ENCODE data around the gene CHST12.
"Not testable (repeated sequence)": the region's sequence is repeated elsewhere in the genome, so short reads cannot be mapped to it uniquely, and the experiment has no call there.

The CHST12 gene

DNA sequence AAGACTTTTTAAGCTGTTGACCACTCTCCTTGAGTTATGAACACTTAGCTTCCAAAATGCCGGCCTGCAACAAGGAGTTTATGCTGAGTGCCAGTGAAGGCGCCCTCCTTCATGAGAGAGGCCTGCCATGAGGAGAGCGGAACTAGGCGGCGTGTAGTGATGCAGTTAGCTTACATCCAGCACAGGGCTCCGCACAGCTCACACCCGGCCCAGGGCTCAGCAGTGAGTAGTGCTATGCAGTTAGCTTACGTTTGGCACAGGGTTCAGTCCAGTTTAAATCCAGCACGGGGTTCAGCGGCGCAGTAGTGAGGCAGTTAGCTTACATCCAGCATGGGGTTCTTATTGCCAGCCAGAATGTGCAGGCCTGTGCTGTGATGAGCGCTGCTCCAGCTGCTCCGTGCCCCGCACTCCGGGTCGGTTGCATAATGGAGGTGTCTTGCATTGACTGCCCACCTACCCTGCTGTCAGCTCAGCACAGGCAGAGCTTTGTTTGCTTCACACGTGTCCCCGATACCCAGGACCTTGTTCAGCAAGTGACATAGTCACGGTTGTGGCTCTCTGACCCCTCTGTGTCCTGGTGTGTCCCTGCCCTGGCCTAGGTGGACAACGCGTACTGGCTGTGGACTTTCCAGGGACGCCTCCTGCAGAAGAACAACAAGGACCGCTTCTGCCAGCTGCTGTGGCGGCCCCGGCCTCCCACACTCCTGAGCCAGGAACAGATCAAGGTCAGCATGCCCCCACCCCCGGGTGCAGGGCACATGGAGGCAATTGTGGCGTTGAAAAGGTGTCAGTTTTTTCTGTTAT lies 26.9 kb upstream of the CHST12 start:
- no peak overlapping the region for H3K27ac ChIP-seq (ENCODE audit: low read depth, low read length)
- H3K9me3 ChIP-seq (ENCODE audit: control insufficient read depth in 1 of 2, low read length in 2 of 2): no peaks in the 10 kb centered on the region
- no peaks in the 10 kb centered on the region for H3K27me3 ChIP-seq (ENCODE audit: control insufficient read depth in 1 of 2, insufficient read depth in 2 of 2, low read length in 2 of 2)
- peaks cover 74 to 98% of the 10 kb centered on the region in 2 donors for H3K36me3 ChIP-seq (ENCODE audit: control insufficient read depth in 1 of 2, insufficient read depth in 2 of 2, low read length in 2 of 2)
- H3K9ac ChIP-seq (ENCODE audit: low read depth in 1 of 2, low read length in 2 of 2): no peak overlapping the region
- H3K4me3 ChIP-seq (ENCODE audit: low read depth in 1 of 2, low read length in 2 of 2): no peak overlapping the region
- no peaks in the 10 kb centered on the region for H3K4me1 ChIP-seq (ENCODE audit: control insufficient read depth in 1 of 2, insufficient read depth in 2 of 2, low read length in 2 of 2)

DNA sequence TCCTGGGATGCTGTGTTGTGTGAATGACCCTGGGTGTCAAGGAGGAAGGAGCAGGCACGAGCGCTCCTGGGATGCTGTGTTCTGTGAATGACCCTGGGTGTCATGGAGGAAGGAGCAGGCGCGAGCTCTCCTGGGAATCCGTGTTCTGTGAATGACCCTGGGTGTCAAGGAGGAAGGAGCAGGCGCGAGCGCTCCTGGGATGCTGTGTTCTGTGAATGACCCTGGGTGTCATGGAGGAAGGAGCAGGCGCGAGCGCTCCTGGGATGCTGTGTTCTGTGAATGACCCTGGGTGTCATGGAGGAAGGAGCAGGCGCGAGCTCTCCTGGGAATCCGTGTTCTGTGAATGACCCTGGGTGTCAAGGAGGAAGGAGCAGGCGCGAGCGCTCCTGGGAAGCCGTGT lies 25.9 kb upstream of the CHST12 start:
- H3K27me3 ChIP-seq (ENCODE audit: control insufficient read depth in 1 of 2, insufficient read depth in 2 of 2, low read length in 2 of 2); H3K9me3 ChIP-seq (ENCODE audit: control insufficient read depth in 1 of 2, low read length in 2 of 2); H3K9ac ChIP-seq (ENCODE audit: low read depth in 1 of 2, low read length in 2 of 2); H3K4me1 ChIP-seq (ENCODE audit: control insufficient read depth in 1 of 2, insufficient read depth in 2 of 2, low read length in 2 of 2); H3K27ac ChIP-seq (ENCODE audit: low read depth, low read length); H3K4me3 ChIP-seq (ENCODE audit: low read depth in 1 of 2, low read length in 2 of 2): not testable (repeated sequence)
- peaks cover 65 to 96% of the 10 kb centered on the region in 2 donors for H3K36me3 ChIP-seq (ENCODE audit: control insufficient read depth in 1 of 2, insufficient read depth in 2 of 2, low read length in 2 of 2)

DNA sequence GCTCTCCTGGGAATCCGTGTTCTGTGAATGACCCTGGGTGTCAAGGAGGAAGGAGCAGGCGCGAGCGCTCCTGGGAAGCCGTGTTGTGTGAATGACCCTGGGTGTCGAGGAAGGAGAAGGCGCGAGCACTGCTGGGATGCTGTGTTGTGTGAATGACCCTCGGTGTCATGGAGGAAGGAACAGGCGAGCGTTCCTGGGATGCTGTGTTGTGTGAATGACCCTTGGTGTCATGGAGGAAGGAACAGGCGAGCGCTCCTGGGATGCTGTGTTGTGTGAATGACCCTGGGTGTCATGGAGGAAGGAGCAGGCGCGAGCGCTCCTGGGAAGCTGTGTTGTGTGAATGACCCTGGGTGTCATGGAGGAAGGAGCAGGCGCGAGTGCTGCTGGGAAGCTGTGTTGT lies 25.3 kb upstream of the CHST12 start:
- not testable (repeated sequence) for H3K27me3 ChIP-seq (ENCODE audit: control insufficient read depth in 1 of 2, insufficient read depth in 2 of 2, low read length in 2 of 2); H3K9me3 ChIP-seq (ENCODE audit: control insufficient read depth in 1 of 2, low read length in 2 of 2); H3K4me1 ChIP-seq (ENCODE audit: control insufficient read depth in 1 of 2, insufficient read depth in 2 of 2, low read length in 2 of 2); H3K9ac ChIP-seq (ENCODE audit: low read depth in 1 of 2, low read length in 2 of 2); H3K27ac ChIP-seq (ENCODE audit: low read depth, low read length); H3K4me3 ChIP-seq (ENCODE audit: low read depth in 1 of 2, low read length in 2 of 2)
- H3K36me3 ChIP-seq (ENCODE audit: control insufficient read depth in 1 of 2, insufficient read depth in 2 of 2, low read length in 2 of 2): peaks cover 61 to 93% of the 10 kb centered on the region in 2 donors

DNA sequence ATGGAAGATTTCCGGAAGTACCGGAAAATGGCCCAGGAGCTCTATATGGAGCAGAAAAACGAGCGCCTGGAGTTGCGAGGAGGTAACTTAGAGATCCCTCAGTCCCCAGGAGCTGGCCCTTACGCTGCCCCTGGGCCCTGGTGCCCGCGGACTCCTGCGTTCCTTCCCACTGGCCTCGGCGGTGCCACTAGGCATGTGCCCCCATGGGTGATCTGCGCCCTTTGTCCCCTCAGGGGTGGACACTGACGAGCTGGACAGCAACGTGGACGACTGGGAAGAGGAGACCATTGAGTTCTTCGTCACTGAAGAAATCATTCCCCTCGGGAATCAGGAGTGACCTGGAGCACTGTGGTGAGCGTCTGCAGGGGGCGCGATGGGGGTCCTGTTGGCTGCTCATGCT lies 24.2 kb upstream of the CHST12 start:
- H3K9ac ChIP-seq (ENCODE audit: low read depth in 1 of 2, low read length in 2 of 2): no peak overlapping the region
- H3K4me1 ChIP-seq (ENCODE audit: control insufficient read depth in 1 of 2, insufficient read depth in 2 of 2, low read length in 2 of 2): no peaks in the 10 kb centered on the region
- peaks cover 52 to 82% of the 10 kb centered on the region in 2 donors for H3K36me3 ChIP-seq (ENCODE audit: control insufficient read depth in 1 of 2, insufficient read depth in 2 of 2, low read length in 2 of 2)
- H3K9me3 ChIP-seq (ENCODE audit: control insufficient read depth in 1 of 2, low read length in 2 of 2): no peaks in the 10 kb centered on the region
- H3K4me3 ChIP-seq (ENCODE audit: low read depth in 1 of 2, low read length in 2 of 2): no peak overlapping the region
- H3K27ac ChIP-seq (ENCODE audit: low read depth, low read length): no peak overlapping the region
- H3K27me3 ChIP-seq (ENCODE audit: control insufficient read depth in 1 of 2, insufficient read depth in 2 of 2, low read length in 2 of 2): no peaks in the 10 kb centered on the region

DNA sequence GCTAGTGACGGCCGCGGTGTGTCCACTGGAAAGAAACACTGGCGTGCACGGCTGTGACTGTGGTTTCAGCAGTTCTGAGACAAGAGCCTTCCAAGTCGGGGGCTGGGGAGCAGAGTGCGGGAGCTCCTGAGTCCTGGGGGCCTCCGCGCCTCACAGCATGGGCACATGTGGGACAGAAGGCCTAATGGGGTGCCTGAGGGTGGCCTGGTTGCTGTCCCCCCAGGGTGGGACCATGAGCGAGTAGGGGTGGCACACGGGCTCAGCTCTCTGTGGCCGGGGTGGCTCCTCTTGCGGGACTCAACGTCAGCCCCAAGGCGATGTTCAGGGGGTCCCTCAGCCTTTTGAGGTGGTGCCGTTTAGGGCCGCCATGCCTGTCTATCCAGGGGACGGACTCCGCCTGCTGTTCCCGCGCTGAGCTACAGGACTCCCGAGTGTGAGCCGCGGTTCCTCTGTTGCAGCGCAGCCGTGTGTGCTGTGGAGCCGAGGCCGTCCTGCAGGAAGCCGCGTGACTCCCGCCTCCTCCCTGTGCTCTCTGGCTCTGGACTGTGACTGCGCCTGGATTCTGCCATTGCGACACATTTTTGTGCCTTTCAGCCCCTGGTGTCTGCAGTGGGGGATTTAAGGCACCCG lies 23.5 kb upstream of the CHST12 start:
- Histone ChIP-seq H3K4me3 (ENCODE audit: low read depth in 1 of 2, low read length in 2 of 2) (no peak overlapping the region), H3K27me3 (ENCODE audit: control insufficient read depth in 1 of 2, insufficient read depth in 2 of 2, low read length in 2 of 2) (no peaks in the 10 kb centered on the region), H3K4me1 (ENCODE audit: control insufficient read depth in 1 of 2, insufficient read depth in 2 of 2, low read length in 2 of 2) (no peaks in the 10 kb centered on the region), H3K9me3 (ENCODE audit: control insufficient read depth in 1 of 2, low read length in 2 of 2) (no peaks in the 10 kb centered on the region), H3K36me3 (ENCODE audit: control insufficient read depth in 1 of 2, insufficient read depth in 2 of 2, low read length in 2 of 2) (peaks cover 44 to 75% of the 10 kb centered on the region in 2 donors), H3K27ac (ENCODE audit: low read depth, low read length) (no peak overlapping the region), H3K9ac (ENCODE audit: low read depth in 1 of 2, low read length in 2 of 2) (no peak overlapping the region)

DNA sequence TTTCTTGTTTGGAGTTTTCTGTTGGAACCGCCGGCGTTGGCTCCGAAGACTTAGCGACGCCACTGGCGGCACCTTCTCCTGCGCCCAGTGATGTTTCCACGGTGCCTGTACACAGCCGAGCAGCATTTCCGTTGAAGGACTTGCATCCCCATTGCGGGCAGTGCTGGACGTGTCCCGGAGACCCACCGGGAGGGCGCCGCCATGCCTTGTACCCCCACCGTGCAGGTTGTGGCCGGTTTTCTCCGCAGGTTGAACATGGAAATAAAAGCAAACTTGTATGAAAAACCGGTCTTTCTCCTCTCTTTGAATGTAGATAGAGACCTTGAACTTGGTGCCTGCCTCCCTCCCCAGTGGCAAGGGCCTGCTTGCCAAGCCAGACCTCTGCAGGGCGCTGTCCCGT lies 22.9 kb upstream of the CHST12 start:
- H3K36me3 ChIP-seq (ENCODE audit: control insufficient read depth in 1 of 2, insufficient read depth in 2 of 2, low read length in 2 of 2): peaks cover 39 to 69% of the 10 kb centered on the region in 2 donors
- H3K4me1 ChIP-seq (ENCODE audit: control insufficient read depth in 1 of 2, insufficient read depth in 2 of 2, low read length in 2 of 2): no peaks in the 10 kb centered on the region
- H3K27ac ChIP-seq (ENCODE audit: low read depth, low read length): no peak overlapping the region
- H3K27me3 ChIP-seq (ENCODE audit: control insufficient read depth in 1 of 2, insufficient read depth in 2 of 2, low read length in 2 of 2): no peaks in the 10 kb centered on the region
- H3K9ac ChIP-seq (ENCODE audit: low read depth in 1 of 2, low read length in 2 of 2): no peak overlapping the region
- H3K4me3 ChIP-seq (ENCODE audit: low read depth in 1 of 2, low read length in 2 of 2): no peak overlapping the region
- no peaks in the 10 kb centered on the region for H3K9me3 ChIP-seq (ENCODE audit: control insufficient read depth in 1 of 2, low read length in 2 of 2)

DNA sequence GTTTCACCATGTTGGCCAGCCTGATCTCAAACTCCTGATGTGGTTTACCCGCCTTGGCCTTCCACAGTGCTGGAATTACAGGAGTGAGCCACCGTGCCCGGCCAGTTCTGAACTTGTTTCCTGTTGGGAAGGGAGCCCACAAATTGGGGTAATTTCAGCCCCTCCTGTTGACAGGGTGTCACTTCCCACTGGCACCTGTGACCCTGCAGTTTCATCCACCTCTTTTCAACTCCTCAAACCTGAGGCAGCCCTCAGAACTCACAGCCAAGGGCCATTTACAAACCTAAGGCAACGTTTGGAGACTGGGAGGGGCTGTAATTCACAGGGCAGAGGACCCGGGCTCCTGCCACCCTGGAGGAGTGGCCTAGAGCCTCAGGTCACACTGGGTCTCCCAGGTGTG lies 22.2 kb upstream of the CHST12 start:
- no peaks in the 10 kb centered on the region for H3K27me3 ChIP-seq (ENCODE audit: control insufficient read depth in 1 of 2, insufficient read depth in 2 of 2, low read length in 2 of 2)

DNA sequence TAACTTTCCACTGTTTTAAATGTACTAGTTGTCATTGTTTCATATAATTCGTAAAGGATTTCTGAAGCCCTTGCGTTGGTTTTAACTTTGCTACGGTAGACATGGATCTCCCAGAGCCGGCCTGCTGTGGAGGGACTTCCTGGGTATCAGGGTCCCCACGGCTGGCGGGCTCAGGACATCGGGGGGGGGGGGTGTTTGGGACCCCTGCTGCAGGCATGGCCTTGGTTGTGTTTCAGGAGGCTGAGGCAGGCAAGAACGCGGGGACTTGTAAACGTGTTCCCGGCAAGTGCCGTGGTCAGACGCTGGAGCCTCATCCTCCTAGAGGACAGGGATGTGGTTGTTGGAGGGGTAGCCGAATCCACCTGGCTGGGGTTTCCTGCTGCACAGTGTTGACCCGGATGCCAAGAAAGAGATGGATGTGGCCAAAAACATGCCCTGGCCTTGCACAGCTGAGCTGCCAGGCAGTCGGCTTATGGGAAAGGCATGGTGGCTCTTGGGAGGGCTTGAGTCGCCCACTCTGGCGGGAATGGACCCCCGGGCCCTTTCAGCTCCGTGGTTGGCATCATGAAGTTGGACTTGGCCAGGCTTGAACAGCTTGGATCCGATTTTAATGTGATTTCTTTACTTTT lies 21.4 kb upstream of the CHST12 start:
- Histone ChIP-seq H3K9ac (ENCODE audit: low read depth in 1 of 2, low read length in 2 of 2) (no peak overlapping the region), H3K27ac (ENCODE audit: low read depth, low read length) (no peak overlapping the region), H3K27me3 (ENCODE audit: control insufficient read depth in 1 of 2, insufficient read depth in 2 of 2, low read length in 2 of 2) (no peaks in the 10 kb centered on the region), H3K4me1 (ENCODE audit: control insufficient read depth in 1 of 2, insufficient read depth in 2 of 2, low read length in 2 of 2) (no peaks in the 10 kb centered on the region), H3K36me3 (ENCODE audit: control insufficient read depth in 1 of 2, insufficient read depth in 2 of 2, low read length in 2 of 2) (peaks cover 24 to 54% of the 10 kb centered on the region in 2 donors), H3K9me3 (ENCODE audit: control insufficient read depth in 1 of 2, low read length in 2 of 2) (no peaks in the 10 kb centered on the region), H3K4me3 (ENCODE audit: low read depth in 1 of 2, low read length in 2 of 2) (no peak overlapping the region)

More for the DNA sequence above, 22.2 kb upstream of the CHST12 start:
- Histone ChIP-seq H3K4me1 (ENCODE audit: control insufficient read depth in 1 of 2, insufficient read depth in 2 of 2, low read length in 2 of 2) (no peaks in the 10 kb centered on the region), H3K27ac (ENCODE audit: low read depth, low read length) (no peak overlapping the region), H3K9me3 (ENCODE audit: control insufficient read depth in 1 of 2, low read length in 2 of 2) (no peaks in the 10 kb centered on the region), H3K36me3 (ENCODE audit: control insufficient read depth in 1 of 2, insufficient read depth in 2 of 2, low read length in 2 of 2) (peaks cover 32 to 62% of the 10 kb centered on the region in 2 donors), H3K4me3 (ENCODE audit: low read depth in 1 of 2, low read length in 2 of 2) (no peak overlapping the region), H3K9ac (ENCODE audit: low read depth in 1 of 2, low read length in 2 of 2) (no peak overlapping the region)

DNA sequence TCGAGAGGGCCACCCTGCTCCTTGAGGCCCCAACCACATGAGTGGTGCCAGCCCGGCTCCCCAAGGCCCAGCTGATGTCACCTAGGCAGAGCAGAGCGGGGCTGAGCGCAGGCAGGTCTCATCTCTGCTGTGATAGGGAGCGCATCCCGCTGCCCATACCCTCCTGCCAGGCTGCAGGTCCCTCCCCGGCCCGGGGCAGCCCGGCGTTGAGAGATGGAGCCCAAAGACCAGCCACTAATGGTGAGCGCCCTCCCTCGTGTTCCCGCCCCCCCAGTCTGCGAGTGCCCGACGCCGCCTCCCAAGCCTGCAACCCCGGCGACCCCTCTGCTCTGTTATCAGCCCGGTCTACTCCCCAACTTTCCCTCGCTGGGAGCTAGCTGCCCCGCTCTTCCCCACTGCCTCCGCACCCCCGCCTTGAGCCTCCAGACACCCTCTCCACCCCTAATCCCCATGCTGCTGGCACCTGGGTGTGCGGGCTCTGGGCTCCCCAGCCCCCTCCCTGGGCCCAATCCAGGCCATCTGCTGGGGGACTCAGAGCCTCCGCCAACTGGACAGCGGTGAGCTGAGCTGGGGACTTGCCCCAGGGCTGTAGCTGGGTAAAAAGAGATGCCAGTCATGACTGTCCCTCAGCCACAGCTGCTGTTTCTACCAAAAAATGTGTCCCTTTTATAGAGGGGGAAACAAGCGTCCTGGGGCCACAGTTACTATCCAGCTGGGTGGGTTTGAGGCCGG lies 19.7 kb upstream of the CHST12 start:
- Histone ChIP-seq H3K9me3 (ENCODE audit: control insufficient read depth in 1 of 2, low read length in 2 of 2) (no peaks in the 10 kb centered on the region), H3K36me3 (ENCODE audit: control insufficient read depth in 1 of 2, insufficient read depth in 2 of 2, low read length in 2 of 2) (peaks cover 21 to 38% of the 10 kb centered on the region in 2 donors), H3K9ac (ENCODE audit: low read depth in 1 of 2, low read length in 2 of 2) (no peak overlapping the region), H3K4me1 (ENCODE audit: control insufficient read depth in 1 of 2, insufficient read depth in 2 of 2, low read length in 2 of 2) (no peaks in the 10 kb centered on the region), H3K4me3 (ENCODE audit: low read depth in 1 of 2, low read length in 2 of 2) (no peak overlapping the region), H3K27ac (ENCODE audit: low read depth, low read length) (no peak overlapping the region), H3K27me3 (ENCODE audit: control insufficient read depth in 1 of 2, insufficient read depth in 2 of 2, low read length in 2 of 2) (no peaks in the 10 kb centered on the region)

Data from duodenal mucosa (tissue), 2 donors.